GM10248 (cell line): ENCODE results near the gene PLPP3.

Experiments used
- CTCF ChIA-PET: fragments of 300-600 bp; sonication (Branson Sonifier 250); formaldehyde crosslinking; extraction: SDS; loops from one replicate; lab custom pipeline; 2021; ENCODE audit warnings: antibody characterized with exemption; lab: Yijun Ruan, JAX
- POLR2A ChIA-PET: fragments of 350-650 bp; sonication (Branson Sonifier 250); formaldehyde crosslinking; extraction: SDS; loops from one replicate; lab custom pipeline; 2020; ENCODE audit warnings: antibody characterized with exemption; lab: Yijun Ruan, JAX
- DNase-seq: peaks from one replicate; pipeline ENCODE4 v3.0.0; 2012; ENCODE audit errors: extremely low spot score
- TF ChIP-seq, protein P1 (sequence below): IDR thresholded peaks from 2 replicates; pipeline ENCODE4 v1.5.1; 2012; ENCODE audit warnings: mild to moderate bottlenecking, low read depth; ENCODE audit errors: extremely low read depth, missing control alignments, control extremely low read depth

Gene PLPP3

GRCh38 chr1:56506951-56507491 lies 72.3 kb downstream of the PLPP3 start:
- ChIA-PET POLR2A (no interaction called here), CTCF (interaction anchor here (1.0 kb wide), 1 partner anchor 8 kb away, joined by 4 read pairs; no protein-coding TSS in a partner anchor)
- TF ChIP-seq, protein P1, sequence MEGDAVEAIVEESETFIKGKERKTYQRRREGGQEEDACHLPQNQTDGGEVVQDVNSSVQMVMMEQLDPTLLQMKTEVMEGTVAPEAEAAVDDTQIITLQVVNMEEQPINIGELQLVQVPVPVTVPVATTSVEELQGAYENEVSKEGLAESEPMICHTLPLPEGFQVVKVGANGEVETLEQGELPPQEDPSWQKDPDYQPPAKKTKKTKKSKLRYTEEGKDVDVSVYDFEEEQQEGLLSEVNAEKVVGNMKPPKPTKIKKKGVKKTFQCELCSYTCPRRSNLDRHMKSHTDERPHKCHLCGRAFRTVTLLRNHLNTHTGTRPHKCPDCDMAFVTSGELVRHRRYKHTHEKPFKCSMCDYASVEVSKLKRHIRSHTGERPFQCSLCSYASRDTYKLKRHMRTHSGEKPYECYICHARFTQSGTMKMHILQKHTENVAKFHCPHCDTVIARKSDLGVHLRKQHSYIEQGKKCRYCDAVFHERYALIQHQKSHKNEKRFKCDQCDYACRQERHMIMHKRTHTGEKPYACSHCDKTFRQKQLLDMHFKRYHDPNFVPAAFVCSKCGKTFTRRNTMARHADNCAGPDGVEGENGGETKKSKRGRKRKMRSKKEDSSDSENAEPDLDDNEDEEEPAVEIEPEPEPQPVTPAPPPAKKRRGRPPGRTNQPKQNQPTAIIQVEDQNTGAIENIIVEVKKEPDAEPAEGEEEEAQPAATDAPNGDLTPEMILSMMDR: no peak
- DNase-seq: no peak

DNA sequence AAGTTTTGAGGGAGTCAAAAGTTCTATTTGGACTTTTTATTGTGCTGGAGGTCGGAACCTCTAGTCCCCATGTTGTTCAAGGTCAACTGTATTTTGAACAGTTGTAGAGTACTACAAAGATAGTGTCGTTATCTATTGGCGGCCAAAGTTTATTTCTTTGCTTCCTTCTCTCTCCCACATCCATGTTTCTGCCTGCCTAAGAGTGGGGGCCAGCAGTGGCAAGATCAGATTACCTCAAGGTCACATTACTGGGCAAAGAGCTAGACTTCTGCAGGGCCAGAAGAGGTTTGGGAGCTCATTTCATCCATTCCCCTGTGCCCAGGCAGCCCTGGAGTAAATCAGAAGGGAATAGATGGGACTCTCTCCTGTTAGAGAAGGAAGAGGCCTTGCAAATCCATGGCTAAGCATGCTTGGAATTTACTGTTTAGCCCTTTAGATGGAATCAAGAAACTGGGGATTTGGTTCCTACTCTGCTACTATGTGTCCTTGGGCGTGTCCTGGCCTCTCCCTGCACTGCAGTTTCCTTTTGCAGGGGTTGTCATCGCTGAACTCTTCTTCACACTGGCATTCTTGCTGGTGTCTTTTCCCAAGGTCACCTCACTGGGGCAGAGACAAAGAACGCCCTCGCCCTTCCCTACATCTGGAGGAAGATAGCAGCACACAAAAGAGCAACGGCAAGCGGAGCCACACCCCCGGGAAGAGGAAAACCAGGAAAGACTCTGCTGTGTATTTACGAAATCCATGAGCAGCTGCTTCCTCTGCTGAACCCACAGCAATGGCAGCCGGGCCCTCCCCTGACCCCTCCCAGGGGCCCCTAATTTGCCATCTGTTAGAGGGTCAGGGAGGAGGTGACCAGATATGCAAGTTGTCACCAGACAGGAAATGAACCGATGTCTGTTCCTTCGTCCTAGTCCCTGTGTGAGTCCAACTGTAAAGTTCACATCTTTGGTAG lies 73.3 kb downstream of the PLPP3 start:
- TF ChIP-seq, protein P1: no peak
- CTCF ChIA-PET: no interaction called here
- DNase-seq: no peak
- POLR2A ChIA-PET: no interaction called here

- POLR2A ChIA-PET: no interaction called here
- DNase-seq: no peak
Observed at GRCh38 chr1:56502700-56503245, 76.6 kb downstream of the PLPP3 start.

GRCh38 chr1:56501888-56502287 lies 77.5 kb downstream of the PLPP3 start:
- TF ChIP-seq, protein P1: no peak
- CTCF ChIA-PET: interaction anchor here (0.9 to 1.3 kb wide), 2 partner anchors 10 to 13 kb away, joined by 3 read pairs; no protein-coding TSS in a partner anchor
- POLR2A ChIA-PET: interaction anchor here (0.6 kb wide), 1 partner anchor 609 kb away, joined by 3 read pairs; no protein-coding TSS in a partner anchor
- DNase-seq: no peak

More at GRCh38 chr1:56502700-56503245, 76.6 kb downstream of the PLPP3 start:
- CTCF ChIA-PET: interaction anchor here (1.3 kb wide), 1 partner anchor 11 kb away, joined by 3 read pairs; no protein-coding TSS in a partner anchor
- TF ChIP-seq, protein P1: no peak

- TF ChIP-seq, protein P1: no peak
- POLR2A ChIA-PET: interaction anchor here (0.6 kb wide), 1 partner anchor 608 kb away, joined by 3 read pairs; no protein-coding TSS in a partner anchor
- DNase-seq: no peak
- CTCF ChIA-PET: interaction anchor here (0.9 kb wide), 1 partner anchor 14 kb away, joined by 3 read pairs; no protein-coding TSS in a partner anchor
Observed at GRCh38 chr1:56501426-56501825, 77.9 kb downstream of the PLPP3 start.
